ENCODE data around the gene CCND3. TPM values are rescaled to one million over a fixed set of nuclear protein-coding genes. Genes with fewer than 3 reads are reported as not detected.

Gene CCND3
- total and polyA plus RNA-seq, 2 of the 13 experiments (the other 11 are each of a cell fraction or from before 2014, with no cell fraction given): 4.3 to 7.2 TPM

DNA sequence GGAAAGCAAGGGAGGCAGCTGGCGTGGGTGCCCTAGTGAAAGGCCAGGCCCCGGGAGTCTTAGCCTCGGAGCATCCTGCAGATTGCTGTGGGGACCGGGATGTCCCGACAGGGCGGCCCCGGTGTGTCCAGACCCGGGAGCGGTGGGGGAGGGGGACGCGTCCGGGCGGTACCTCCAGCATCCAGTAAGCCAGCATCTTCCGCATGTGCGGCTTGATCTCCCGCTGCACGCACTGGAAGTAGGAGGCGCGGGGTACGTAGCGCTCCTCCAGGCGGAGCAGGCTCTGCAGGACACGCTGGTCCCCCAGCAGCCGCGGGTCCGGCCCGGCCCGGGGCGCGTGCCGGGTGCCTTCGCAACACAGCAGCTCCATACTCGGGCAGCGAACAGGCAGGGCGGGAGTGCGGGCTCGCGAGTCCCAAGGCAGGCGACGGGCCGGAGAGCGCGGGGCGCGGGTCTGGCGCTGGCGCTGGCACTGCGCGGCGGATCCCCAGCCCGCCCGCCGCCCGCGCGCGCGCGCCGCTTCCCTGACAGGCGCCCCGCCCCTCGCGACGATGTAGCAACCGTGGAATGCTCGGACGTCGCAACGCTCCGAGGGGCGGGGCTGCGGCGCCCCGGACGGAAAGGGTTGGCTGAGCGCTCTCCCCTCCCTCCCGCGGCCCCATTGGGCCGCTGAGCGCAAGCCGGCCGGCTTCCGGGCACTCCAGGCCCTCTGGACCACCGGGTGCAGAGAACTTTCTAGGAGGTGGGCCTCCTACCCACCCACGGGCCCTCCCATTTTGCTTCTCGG is at the start of gene CCND3 (continued):
- TF ChIP-seq, protein P1, sequence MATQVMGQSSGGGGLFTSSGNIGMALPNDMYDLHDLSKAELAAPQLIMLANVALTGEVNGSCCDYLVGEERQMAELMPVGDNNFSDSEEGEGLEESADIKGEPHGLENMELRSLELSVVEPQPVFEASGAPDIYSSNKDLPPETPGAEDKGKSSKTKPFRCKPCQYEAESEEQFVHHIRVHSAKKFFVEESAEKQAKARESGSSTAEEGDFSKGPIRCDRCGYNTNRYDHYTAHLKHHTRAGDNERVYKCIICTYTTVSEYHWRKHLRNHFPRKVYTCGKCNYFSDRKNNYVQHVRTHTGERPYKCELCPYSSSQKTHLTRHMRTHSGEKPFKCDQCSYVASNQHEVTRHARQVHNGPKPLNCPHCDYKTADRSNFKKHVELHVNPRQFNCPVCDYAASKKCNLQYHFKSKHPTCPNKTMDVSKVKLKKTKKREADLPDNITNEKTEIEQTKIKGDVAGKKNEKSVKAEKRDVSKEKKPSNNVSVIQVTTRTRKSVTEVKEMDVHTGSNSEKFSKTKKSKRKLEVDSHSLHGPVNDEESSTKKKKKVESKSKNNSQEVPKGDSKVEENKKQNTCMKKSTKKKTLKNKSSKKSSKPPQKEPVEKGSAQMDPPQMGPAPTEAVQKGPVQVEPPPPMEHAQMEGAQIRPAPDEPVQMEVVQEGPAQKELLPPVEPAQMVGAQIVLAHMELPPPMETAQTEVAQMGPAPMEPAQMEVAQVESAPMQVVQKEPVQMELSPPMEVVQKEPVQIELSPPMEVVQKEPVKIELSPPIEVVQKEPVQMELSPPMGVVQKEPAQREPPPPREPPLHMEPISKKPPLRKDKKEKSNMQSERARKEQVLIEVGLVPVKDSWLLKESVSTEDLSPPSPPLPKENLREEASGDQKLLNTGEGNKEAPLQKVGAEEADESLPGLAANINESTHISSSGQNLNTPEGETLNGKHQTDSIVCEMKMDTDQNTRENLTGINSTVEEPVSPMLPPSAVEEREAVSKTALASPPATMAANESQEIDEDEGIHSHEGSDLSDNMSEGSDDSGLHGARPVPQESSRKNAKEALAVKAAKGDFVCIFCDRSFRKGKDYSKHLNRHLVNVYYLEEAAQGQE (IDR thresholded peaks at IDR 0.05; ENCODE audit: borderline replicate concordance in 1 of 2, low read depth in 1 of 2, low read length in 2 of 2): no peak
- TF ChIP-seq PLRG1 (conservative IDR thresholded peaks at IDR 0.05): no peak
- TF ChIP-seq ZBTB25 (CRISPR knock-in tag; IDR thresholded peaks at IDR 0.05): no peak
- 0 out of 2 replicates have a peak, but pooled peaks have one; percentile 43 for TF ChIP-seq ERF (CRISPR knock-in tag; IDR thresholded peaks at IDR 0.05)
- no peak for TF ChIP-seq ZNF883 (CRISPR knock-in tag; IDR thresholded peaks at IDR 0.05; ENCODE audit: not compliant biosample characterization)
- TF ChIP-seq ZNF609 (CRISPR knock-in tag; IDR thresholded peaks at IDR 0.05; ENCODE audit: borderline replicate concordance): peak; percentile 46; the same call in 1 of the 2 replicates
- no peak for TF ChIP-seq CENPX (CRISPR knock-in tag; IDR thresholded peaks at IDR 0.05)
- TF ChIP-seq MAF1 (CRISPR knock-in tag; IDR thresholded peaks at IDR 0.05; ENCODE audit: borderline replicate concordance): no peak; the same call in 1 of the 2 replicates
- TF ChIP-seq, protein P2, sequence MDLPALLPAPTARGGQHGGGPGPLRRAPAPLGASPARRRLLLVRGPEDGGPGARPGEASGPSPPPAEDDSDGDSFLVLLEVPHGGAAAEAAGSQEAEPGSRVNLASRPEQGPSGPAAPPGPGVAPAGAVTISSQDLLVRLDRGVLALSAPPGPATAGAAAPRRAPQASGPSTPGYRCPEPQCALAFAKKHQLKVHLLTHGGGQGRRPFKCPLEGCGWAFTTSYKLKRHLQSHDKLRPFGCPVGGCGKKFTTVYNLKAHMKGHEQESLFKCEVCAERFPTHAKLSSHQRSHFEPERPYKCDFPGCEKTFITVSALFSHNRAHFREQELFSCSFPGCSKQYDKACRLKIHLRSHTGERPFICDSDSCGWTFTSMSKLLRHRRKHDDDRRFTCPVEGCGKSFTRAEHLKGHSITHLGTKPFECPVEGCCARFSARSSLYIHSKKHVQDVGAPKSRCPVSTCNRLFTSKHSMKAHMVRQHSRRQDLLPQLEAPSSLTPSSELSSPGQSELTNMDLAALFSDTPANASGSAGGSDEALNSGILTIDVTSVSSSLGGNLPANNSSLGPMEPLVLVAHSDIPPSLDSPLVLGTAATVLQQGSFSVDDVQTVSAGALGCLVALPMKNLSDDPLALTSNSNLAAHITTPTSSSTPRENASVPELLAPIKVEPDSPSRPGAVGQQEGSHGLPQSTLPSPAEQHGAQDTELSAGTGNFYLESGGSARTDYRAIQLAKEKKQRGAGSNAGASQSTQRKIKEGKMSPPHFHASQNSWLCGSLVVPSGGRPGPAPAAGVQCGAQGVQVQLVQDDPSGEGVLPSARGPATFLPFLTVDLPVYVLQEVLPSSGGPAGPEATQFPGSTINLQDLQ (CRISPR knock-in tag; IDR thresholded peaks at IDR 0.05): no peak
- no peak for TF ChIP-seq GTF2F1 (IDR thresholded peaks at IDR 0.05; ENCODE audit: low read length)
- TF ChIP-seq ZNF746 (CRISPR knock-in tag; IDR thresholded peaks at IDR 0.05): peak; percentile 21; the same call in 1 of the 2 replicates
- 0 out of 2 replicates have a peak, but pooled peaks have one; percentile 36 for TF ChIP-seq ZNF775 (CRISPR knock-in tag; IDR thresholded peaks at IDR 0.05; ENCODE audit: borderline replicate concordance)
- no peak for TF ChIP-seq SNAI1 (CRISPR knock-in tag; IDR thresholded peaks at IDR 0.05; ENCODE audit: borderline replicate concordance)
